Left ventricle myocardium inferior (tissue), 1 donor: ENCODE data around the gene BCL2. TPM values are rescaled to one million over a fixed set of nuclear protein-coding genes. Genes with fewer than 3 reads are reported as not detected.
A peak's percentile ranks its signal among the peaks of the same experiment; 100 is the strongest.

Source experiments
- DNase-seq: peaks from one replicate; pipeline ENCODE4 v3.0.0-alpha.2; 2020
- H3K27ac ChIP-seq: fragments of 200-600 bp; replicated peaks from 2 replicates; pipeline ENCODE4 v1.8.0; 2021
- H3K27me3 ChIP-seq: fragments of 200-600 bp; 2 replicates; pipeline ENCODE4 v1.8.0; 2021; ENCODE audit warnings: low read depth
- H3K36me3 ChIP-seq: fragments of 200-600 bp; 2 replicates; pipeline ENCODE4 v1.8.0; 2021
- H3K4me1 ChIP-seq: fragments of 200-600 bp; 2 replicates; pipeline ENCODE4 v1.8.0; 2021
- H3K4me3 ChIP-seq: fragments of 200-600 bp; 2 replicates; pipeline ENCODE4 v1.8.0; 2021; ENCODE audit warnings: mild to moderate bottlenecking, moderate library complexity
- H3K9me3 ChIP-seq: fragments of 200-600 bp; replicated peaks from 2 replicates; pipeline ENCODE4 v1.8.0; 2021
- intact Hi-C: fragments of 100-400 bp; cut with micrococcal nuclease; formaldehyde crosslinking; loops from one replicate; pipeline ENCODE4 v1.11.0; 2022
- total RNA-seq: library from RNA; stranded (reverse); fragmentation: NEBNext Ultra II Directional; extraction: Animal tissue kit (Norgen Biotek cat#: 25700); gene quantifications from one replicate; pipeline ENCODE4 v1.2.1, GENCODE V29; 2021
- TF ChIP-seq, protein P1 (sequence below): fragments of 200-600 bp; IDR thresholded peaks from 2 replicates; pipeline ENCODE4 v1.8.0; 2021; ENCODE audit warnings: antibody characterized with exemption, mild to moderate bottlenecking, borderline replicate concordance
- donor health status: DM: no; HTN: yes; CAD: no; lungs with severe emphysema.

The BCL2 gene
- total RNA-seq, 1 donor from 2014 or later, result 7.3 TPM

DNA sequence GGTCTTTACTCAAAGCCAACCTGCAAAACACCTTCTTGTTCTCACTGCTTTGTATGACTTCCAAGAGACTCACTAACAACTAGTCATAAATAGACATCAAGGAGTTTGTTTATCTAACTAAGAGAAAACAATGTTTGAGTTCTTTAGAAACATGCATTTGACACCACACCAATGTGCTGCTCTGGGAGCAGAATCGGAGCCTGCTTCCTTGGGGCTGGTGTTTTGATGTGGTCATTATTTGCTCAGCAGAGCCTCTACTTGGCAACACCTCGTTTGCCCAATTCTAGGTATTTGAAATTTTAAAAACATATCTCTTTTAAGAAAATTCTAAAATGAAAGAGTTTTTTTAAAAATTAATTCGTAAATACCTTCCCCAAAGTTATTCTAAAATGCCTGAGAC, 167.5 kb downstream of the BCL2 start:
- Histone ChIP-seq H3K27ac (no peak overlapping the region), H3K9me3 (no peaks in the 10 kb centered on the region), H3K36me3 (no peaks in the 10 kb centered on the region), H3K4me1 (peaks cover 26% of the 10 kb centered on the region), H3K27me3 (no peaks in the 10 kb centered on the region), H3K4me3 (no peak overlapping the region)
- TF ChIP-seq, protein P1, sequence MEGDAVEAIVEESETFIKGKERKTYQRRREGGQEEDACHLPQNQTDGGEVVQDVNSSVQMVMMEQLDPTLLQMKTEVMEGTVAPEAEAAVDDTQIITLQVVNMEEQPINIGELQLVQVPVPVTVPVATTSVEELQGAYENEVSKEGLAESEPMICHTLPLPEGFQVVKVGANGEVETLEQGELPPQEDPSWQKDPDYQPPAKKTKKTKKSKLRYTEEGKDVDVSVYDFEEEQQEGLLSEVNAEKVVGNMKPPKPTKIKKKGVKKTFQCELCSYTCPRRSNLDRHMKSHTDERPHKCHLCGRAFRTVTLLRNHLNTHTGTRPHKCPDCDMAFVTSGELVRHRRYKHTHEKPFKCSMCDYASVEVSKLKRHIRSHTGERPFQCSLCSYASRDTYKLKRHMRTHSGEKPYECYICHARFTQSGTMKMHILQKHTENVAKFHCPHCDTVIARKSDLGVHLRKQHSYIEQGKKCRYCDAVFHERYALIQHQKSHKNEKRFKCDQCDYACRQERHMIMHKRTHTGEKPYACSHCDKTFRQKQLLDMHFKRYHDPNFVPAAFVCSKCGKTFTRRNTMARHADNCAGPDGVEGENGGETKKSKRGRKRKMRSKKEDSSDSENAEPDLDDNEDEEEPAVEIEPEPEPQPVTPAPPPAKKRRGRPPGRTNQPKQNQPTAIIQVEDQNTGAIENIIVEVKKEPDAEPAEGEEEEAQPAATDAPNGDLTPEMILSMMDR, result no peak
- intact Hi-C loops, result no loop called here
- DNase-seq, result no peak

DNA sequence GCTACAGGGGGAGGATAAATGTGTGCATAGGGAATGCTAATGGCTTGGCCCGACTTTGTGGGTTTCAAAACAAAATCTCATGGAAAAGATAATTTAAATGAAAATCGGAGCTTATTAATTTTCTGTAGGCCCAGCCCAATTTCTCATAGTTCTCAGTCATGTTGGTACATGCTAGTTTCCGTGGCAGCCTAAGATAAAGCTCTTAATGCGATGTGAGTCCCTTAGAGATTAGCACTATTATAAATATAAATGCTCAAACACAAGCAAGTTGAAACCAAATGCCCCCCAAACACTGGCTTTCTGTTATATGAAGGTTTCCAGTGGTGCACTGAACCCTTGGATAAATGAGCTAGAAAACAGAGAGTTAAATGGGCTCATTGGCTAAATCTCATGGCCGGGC, 168.0 kb downstream of the BCL2 start:
- H3K9me3 ChIP-seq, result no peaks in the 10 kb centered on the region
- no peaks in the 10 kb centered on the region for H3K27me3 ChIP-seq
- TF ChIP-seq, protein P1, result no peak
- H3K27ac ChIP-seq, result no peak overlapping the region
- DNase-seq, result no peak
- H3K4me1 ChIP-seq, result peaks cover 26% of the 10 kb centered on the region
- no peaks in the 10 kb centered on the region for H3K36me3 ChIP-seq
- intact Hi-C loops, result no loop called here
- H3K4me3 ChIP-seq, result no peak overlapping the region

DNA sequence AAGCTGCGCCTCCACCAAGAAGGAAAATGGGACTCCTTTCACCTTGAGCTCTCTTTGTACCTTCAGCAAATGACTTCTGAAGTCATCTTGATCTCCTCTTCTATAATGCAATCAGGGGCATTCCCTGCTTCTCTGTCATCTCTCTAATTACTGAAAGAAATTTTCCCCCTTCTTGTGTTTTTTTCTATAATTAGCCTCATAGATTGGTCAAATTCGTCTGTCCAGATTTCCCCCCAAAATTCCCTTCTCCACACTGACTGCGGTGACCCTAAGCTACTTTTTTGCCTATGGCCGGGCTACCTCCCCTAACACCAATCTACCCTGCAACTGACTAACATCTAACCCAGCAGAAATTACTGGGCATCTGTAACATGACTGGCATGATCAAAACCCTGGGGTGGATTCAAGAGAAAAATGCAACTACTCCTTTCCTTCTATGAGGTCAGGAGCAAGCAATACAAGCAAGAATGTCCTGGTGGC, 168.6 kb downstream of the BCL2 start:
- no peaks in the 10 kb centered on the region for H3K9me3 ChIP-seq
- H3K27me3 ChIP-seq, result no peaks in the 10 kb centered on the region
- no peaks in the 10 kb centered on the region for H3K36me3 ChIP-seq
- peaks cover 29% of the 10 kb centered on the region for H3K4me1 ChIP-seq
- no peak overlapping the region for H3K27ac ChIP-seq
- no peak for DNase-seq
- TF ChIP-seq, protein P1, result no peak
- intact Hi-C loops, result no loop called here
- no peak overlapping the region for H3K4me3 ChIP-seq

DNA sequence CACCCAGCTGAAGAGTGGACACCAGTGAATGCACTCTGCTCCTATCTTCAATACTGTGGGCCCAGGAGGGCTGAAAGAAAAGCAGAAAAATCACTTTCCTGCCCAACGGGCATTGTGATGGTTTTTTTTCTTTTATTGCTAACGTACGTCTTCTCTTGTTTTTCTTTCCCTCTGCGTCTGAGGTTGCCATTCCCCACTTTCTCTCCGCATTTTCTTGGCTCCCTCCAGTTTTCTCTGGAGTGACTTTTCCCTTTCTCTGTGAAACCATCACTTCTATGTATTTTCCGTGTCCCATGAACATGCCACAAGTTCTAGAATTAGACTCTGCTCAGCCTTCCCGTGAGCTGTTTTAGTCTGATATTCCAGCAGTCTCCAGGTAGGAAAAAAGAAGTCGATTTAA, 169.2 kb downstream of the BCL2 start:
- Histone ChIP-seq H3K4me1 (peaks cover 23% of the 10 kb centered on the region), H3K36me3 (no peaks in the 10 kb centered on the region), H3K27me3 (no peaks in the 10 kb centered on the region), H3K9me3 (no peaks in the 10 kb centered on the region), H3K4me3 (no peak overlapping the region), H3K27ac (no peak overlapping the region)
- TF ChIP-seq, protein P1, result no peak
- no peak for DNase-seq
- intact Hi-C loops, result no loop called here

DNA sequence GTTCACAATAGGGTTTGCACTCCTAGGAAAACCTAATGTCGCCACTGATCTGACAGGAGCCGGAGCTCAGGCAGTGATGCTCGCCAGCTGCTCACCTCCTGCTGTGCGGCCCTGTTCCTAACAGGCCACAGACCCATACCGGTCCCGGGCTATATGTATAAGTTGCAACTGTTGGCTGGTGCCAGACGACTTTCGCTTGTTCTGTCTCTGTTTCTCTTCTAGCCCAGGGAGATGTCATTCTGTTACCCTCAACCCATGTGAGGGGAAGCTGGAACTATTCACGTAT, 170.3 kb downstream of the BCL2 start:
- no peak for DNase-seq
- no peaks in the 10 kb centered on the region for H3K36me3 ChIP-seq
- no peaks in the 10 kb centered on the region for H3K27me3 ChIP-seq
- intact Hi-C loops, result no loop called here
- H3K9me3 ChIP-seq, result no peaks in the 10 kb centered on the region
- H3K4me1 ChIP-seq, result peaks cover 20% of the 10 kb centered on the region
- TF ChIP-seq, protein P1, result no peak
- H3K4me3 ChIP-seq, result no peak overlapping the region
- H3K27ac ChIP-seq, result peak overlapping the region; percentile 34
